Stimulated activated CD4-positive, alpha-beta T cell treated with anti-CD3 and anti-CD28 coated beads, TNF-alpha, amount 100 ng/mL, for 4 hours (primary cell): ENCODE data around the gene ZNF234.
"Not testable (repeated sequence)": the region's sequence is repeated elsewhere in the genome, so short reads cannot be mapped to it uniquely, and the experiment has no call there.

ENCODE experiments used
- DNase-seq, 3 experiments: peaks; one replicate each; pipeline ENCODE4 v3.0.0-alpha.2; 2020; ENCODE audit warnings: low read depth in 3 of 3

Gene ZNF234

DNA sequence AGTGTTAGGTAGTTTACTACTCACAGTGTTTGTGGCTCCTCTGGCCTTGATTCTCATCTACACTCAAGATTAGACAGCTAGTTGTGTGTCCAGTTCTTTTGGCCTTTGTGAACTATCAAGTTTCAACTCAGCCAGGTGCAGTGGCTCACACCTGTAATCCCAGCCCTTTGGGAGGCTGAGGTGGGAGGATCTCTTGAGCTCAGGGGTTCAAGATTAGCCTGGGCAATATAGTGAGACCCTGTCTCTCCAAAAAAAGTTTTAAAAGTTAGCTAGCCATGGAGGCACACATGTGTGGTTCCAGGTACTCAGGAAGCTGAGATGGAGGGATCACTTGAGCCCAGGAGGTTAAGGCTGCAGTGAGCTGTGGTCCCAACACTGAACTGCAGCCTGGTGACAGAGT lies 39.6 kb downstream of the ZNF234 start:
- no peak for DNase-seq

DNA sequence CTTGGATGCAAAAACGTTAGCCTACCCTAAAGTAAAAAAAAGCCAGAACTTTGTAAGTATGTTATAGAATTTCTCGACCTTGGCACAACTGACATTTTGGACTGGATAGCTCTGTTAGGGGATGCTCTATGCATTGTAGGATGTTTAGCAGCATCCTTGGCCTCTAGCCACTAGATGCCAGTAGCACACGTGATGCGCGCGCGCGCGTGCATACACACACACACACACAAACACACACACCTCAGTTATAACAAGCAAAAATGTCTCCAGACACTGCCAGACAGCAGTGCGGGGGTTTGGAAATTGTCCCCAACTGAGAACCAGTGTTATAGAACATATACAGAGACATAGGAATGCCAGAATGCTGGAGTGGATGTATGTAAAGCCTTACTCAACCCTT lies 40.8 kb downstream of the ZNF234 start:
- no peak for DNase-seq

GRCh38 chr19:44190020-44190419 lies 48.7 kb downstream of the ZNF234 start:
- no peak for DNase-seq

- no peak for DNase-seq
Measured at GRCh38 chr19:44192127-44192526, 50.8 kb downstream of the ZNF234 start.

DNA sequence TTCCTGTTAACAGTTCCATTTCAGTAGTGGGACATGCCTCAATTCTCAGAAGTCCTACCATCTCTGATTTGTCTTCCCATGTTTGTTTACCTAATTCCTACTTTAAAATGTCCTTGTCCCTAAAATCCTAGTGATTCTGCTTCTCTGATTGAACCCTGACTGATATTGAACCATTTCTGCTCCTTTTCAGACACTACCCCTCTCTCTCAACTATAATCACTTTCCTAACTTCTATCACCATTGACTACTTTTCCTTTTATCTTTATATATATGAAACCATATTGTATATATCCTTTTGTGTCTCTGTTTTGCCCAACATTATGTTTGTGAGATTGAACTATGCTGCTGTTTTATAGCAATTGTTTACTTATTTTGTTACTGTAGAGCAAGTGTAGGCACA lies 55.4 kb downstream of the ZNF234 start:
- no peak for DNase-seq

DNA sequence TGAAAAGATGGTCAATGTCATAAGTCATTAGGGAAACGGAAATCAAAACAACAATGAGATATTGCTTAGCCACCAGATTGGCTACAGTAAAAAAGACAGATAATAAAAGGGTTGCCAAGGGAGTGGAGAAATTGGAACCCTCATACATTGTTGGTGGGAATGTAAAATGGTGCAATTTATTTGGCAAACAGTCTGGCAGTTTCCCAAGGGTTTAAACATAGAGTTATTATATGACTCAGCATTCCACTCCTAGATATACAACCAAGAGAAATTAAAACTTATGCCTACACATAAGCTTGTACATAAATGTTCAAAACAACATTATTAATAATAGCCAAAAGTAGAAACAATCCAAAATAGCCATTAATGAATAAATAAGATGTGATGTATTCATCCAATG lies 61.1 kb downstream of the ZNF234 start:
- no peak for DNase-seq

- DNase-seq, result no peak
Measured at GRCh38 chr19:44202974-44203373, 61.6 kb downstream of the ZNF234 start.

- DNase-seq, result not testable (repeated sequence)
Measured at GRCh38 chr19:44203877-44204276, 62.5 kb downstream of the ZNF234 start.

- no peak for DNase-seq
Measured at GRCh38 chr19:44204772-44205171, 63.4 kb downstream of the ZNF234 start.

DNA sequence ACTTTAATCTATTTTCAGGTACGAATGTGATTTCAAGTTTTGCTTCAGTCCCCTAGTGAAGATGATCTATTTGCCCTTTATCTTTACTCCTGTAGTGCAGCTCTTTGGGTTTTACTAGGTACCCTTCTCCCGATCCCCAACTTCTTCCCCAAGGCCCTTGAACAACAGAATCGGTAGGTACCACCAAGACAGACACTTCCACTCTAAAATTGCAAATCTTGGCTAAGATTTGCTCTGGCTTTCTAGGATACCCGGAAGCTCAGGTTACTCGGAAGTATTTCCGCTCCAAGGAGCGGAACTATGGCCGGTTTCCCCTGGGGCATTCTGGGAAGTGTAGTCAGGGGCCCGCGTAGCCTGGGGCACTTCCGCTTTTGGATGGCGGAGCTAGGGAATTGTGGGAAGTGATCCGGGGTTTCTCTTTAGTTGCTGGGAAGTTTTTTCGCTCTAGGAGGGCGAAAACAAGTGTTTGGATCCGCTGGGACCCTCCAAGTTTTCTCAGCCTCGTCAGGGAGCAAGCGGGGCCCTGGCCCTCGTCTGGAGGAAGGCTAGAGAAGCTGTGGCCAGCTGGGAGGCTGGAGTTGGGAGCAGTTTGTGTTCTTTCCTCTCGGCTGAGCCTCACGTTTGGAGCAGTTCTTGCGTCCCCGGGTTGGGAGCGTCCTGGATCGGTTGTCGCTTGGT lies 65.9 kb downstream of the ZNF234 start:
- DNase-seq, result peak; percentile 44 to 66 (median 60)
